ENCODE measurements around the gene AQP2.
"Not testable (repeated sequence)": the region's sequence is repeated elsewhere in the genome, so short reads cannot be mapped to it uniquely, and the experiment has no call there.

The AQP2 gene

GRCh38 chr12:49984476-49985359 is 34.2 kb downstream of the AQP2 start:
- in situ Hi-C loops (cut with HindIII; ENCODE audit: low pct_ligation_motif_present, low sequenced_read_pairs) = no loop called here
- Histone ChIP-seq H3K36me3 (replicated peaks) (no peaks in the 10 kb centered on the region), H3K27ac (peak overlapping the region; percentile 33), H3K27me3 (replicated peaks) (no peaks in the 10 kb centered on the region), H3K4me3 (ENCODE audit: low read depth, low read length) (no peak overlapping the region)
- no peak for DNase-seq
- no peak for TF ChIP-seq CTCF (IDR thresholded peaks at IDR 0.05; ENCODE audit: low read depth, low read length, missing control alignments)

- in situ Hi-C loops (cut with HindIII; ENCODE audit: low pct_ligation_motif_present, low sequenced_read_pairs) = no loop called here
- H3K27me3 ChIP-seq (replicated peaks) = no peaks in the 10 kb centered on the region
- no peaks in the 10 kb centered on the region for H3K36me3 ChIP-seq (replicated peaks)
These were observed 35.4 kb downstream of the AQP2 start for GRCh38 chr12:49985981-49986380.

GRCh38 chr12:49986476-49986875 is 35.9 kb downstream of the AQP2 start:
- in situ Hi-C loops (cut with HindIII; ENCODE audit: low pct_ligation_motif_present, low sequenced_read_pairs) = not testable (repeated sequence)

More at GRCh38 chr12:49985981-49986380, 35.4 kb downstream of the AQP2 start:
- Histone ChIP-seq H3K4me3 (ENCODE audit: low read depth, low read length) (no peak overlapping the region), H3K27ac (no peak overlapping the region)
- no peak for DNase-seq
- TF ChIP-seq CTCF (IDR thresholded peaks at IDR 0.05; ENCODE audit: low read depth, low read length, missing control alignments) = no peak

GRCh38 chr12:49987625-49988303 is 37.2 kb downstream of the AQP2 start:
- no peak for DNase-seq
- Histone ChIP-seq H3K27ac (no peak overlapping the region), H3K36me3 (replicated peaks) (peaks cover 10% of the 10 kb centered on the region), H3K27me3 (replicated peaks) (no peaks in the 10 kb centered on the region), H3K4me3 (ENCODE audit: low read depth, low read length) (no peak overlapping the region)
- TF ChIP-seq CTCF (IDR thresholded peaks at IDR 0.05; ENCODE audit: low read depth, low read length, missing control alignments) = no peak
- in situ Hi-C loops (cut with HindIII; ENCODE audit: low pct_ligation_motif_present, low sequenced_read_pairs) = no loop called here

More at GRCh38 chr12:49986476-49986875, 35.9 kb downstream of the AQP2 start:
- H3K27ac ChIP-seq; H3K27me3 ChIP-seq (replicated peaks); H3K36me3 ChIP-seq (replicated peaks); H3K4me3 ChIP-seq (ENCODE audit: low read depth, low read length); DNase-seq: not testable (repeated sequence)

GRCh38 chr12:49989400-49989799 is 38.9 kb downstream of the AQP2 start:
- H3K4me3 ChIP-seq (ENCODE audit: low read depth, low read length); in situ Hi-C loops (cut with HindIII; ENCODE audit: low pct_ligation_motif_present, low sequenced_read_pairs); H3K27ac ChIP-seq; H3K27me3 ChIP-seq (replicated peaks); DNase-seq: not testable (repeated sequence)
- peaks cover 20% of the 10 kb centered on the region for H3K36me3 ChIP-seq (replicated peaks)

- in situ Hi-C loops (cut with HindIII; ENCODE audit: low pct_ligation_motif_present, low sequenced_read_pairs) = no loop called here
- DNase-seq = no peak
- TF ChIP-seq CTCF (IDR thresholded peaks at IDR 0.05; ENCODE audit: low read depth, low read length, missing control alignments) = no peak
- H3K4me3 ChIP-seq (ENCODE audit: low read depth, low read length) = no peak overlapping the region
- H3K27me3 ChIP-seq (replicated peaks) = no peaks in the 10 kb centered on the region
- H3K27ac ChIP-seq = no peak overlapping the region
- peaks cover 23% of the 10 kb centered on the region for H3K36me3 ChIP-seq (replicated peaks)
These were observed 39.7 kb downstream of the AQP2 start for GRCh38 chr12:49990273-49990672.
